ENCODE results near the gene JSRP1.

DNA sequence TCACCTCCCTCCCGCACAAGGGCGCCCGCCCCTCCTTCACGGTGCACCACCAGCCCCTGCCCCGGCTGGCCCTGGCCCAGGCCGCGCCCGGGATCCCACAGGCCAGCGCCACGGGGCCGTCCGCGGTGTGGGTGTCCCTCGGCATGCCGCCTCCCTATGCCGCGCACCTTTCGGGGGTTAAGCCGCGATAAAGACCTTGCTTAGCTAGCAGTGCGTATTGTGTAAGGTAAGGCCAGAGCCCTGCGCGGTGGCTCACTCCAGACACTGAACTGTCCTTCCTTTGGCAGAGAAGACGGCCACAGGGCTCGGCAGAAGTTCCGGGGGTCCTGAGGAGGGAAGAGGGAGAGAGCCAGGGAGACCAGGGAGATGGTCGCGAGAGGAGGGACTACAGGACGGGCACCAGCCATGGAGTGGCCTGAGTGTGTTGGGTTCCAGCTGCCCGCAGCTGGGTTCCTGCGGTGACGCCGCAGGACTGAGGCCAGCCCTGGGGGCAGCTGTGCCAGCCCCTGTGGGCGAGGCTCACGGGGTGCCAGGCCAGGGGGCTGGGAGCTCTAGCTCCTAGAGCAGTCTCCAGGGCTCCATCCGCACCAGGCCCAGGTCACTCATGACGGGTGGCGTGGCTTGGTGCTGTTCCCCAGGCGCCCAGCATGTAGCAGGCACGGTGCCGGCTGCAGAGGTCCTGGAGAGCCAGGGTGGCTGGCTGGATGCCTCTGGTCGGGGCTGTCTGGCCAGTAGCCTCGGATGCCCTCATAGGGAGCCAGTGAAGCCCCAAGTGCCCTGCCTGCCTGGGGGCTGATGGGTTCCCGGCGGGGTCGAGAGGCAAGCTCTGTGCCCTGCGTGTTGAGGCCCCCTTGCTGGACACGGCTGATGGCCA, 27.8 kb downstream of the JSRP1 start:
- TF ChIP-seq CTCF (IDR thresholded peaks at IDR 0.05; ENCODE audit: insufficient read depth, low read length) (no peak), GABPA (IDR thresholded peaks at IDR 0.05; ENCODE audit: low read depth) (no peak), POLR2AphosphoS5 (IDR thresholded peaks at IDR 0.05; ENCODE audit: low read depth) (no peak), SPI1 (IDR thresholded peaks at IDR 0.05; ENCODE audit: borderline replicate concordance, low read depth) (no peak)
